ENCODE results near the gene EYS. TPM values are rescaled to one million over a fixed set of nuclear protein-coding genes. Genes with fewer than 3 reads are reported as not detected.
"Not testable (repeated sequence)": the region's sequence is repeated elsewhere in the genome, so short reads cannot be mapped to it uniquely, and the experiment has no call there.

The EYS gene
- total RNA-seq, 2 experiments from 2014 or later: not detected

- no peaks in the 10 kb centered on the region for H3K4me1 Mint-ChIP-seq (ENCODE audit: low read depth)
- intact Hi-C loops (cut with DNase I, micrococcal nuclease): no loop called here
- no peak for ATAC-seq (ENCODE audit: poor library complexity)
- H3K27ac ChIP-seq (ENCODE audit: low read depth in 1 of 2, low read length in 2 of 2): no peak overlapping the region
- no peak overlapping the region for H3K4me3 Mint-ChIP-seq
- TF ChIP-seq CTCF (IDR thresholded peaks at IDR 0.05): no peak
- no peak overlapping the region for H3K27ac Mint-ChIP-seq
- H3K36me3 Mint-ChIP-seq (ENCODE audit: low read depth): no peaks in the 10 kb centered on the region
- no peaks in the 10 kb centered on the region for H3K36me3 ChIP-seq (ENCODE audit: insufficient read depth, low read length)
- no peak for DNase-seq
- CTCF ChIA-PET: no interaction called here
- H3K9me3 Mint-ChIP-seq: no peaks in the 10 kb centered on the region
- no peaks in the 10 kb centered on the region for H3K9me3 ChIP-seq (ENCODE audit: control insufficient read depth in 1 of 2, insufficient read depth in 1 of 2, low read length in 2 of 2)
- H3K27me3 ChIP-seq (ENCODE audit: control insufficient read depth in 1 of 2, insufficient read depth in 2 of 2, low read length in 2 of 2): no peaks in the 10 kb centered on the region
- H3K4me3 ChIP-seq (ENCODE audit: low read length): no peak overlapping the region
- no peaks in the 10 kb centered on the region for H3K4me1 ChIP-seq (ENCODE audit: insufficient read depth, low read length)
- POLR2A ChIA-PET: no interaction called here
- no peaks in the 10 kb centered on the region for H3K27me3 Mint-ChIP-seq
Observed at GRCh38 chr6:63935732-63936131, 1771.3 kb downstream of the EYS start.

- H3K9me3 ChIP-seq (ENCODE audit: control insufficient read depth in 1 of 2, insufficient read depth in 1 of 2, low read length in 2 of 2); H3K27me3 ChIP-seq (ENCODE audit: control insufficient read depth in 1 of 2, insufficient read depth in 2 of 2, low read length in 2 of 2); ATAC-seq (ENCODE audit: poor library complexity); H3K4me1 ChIP-seq (ENCODE audit: insufficient read depth, low read length); H3K27ac Mint-ChIP-seq; intact Hi-C loops (cut with DNase I, micrococcal nuclease); POLR2A ChIA-PET; H3K27me3 Mint-ChIP-seq; H3K4me3 ChIP-seq (ENCODE audit: low read length); H3K36me3 ChIP-seq (ENCODE audit: insufficient read depth, low read length); H3K4me3 Mint-ChIP-seq; DNase-seq; H3K9me3 Mint-ChIP-seq; H3K27ac ChIP-seq (ENCODE audit: low read depth in 1 of 2, low read length in 2 of 2); H3K4me1 Mint-ChIP-seq (ENCODE audit: low read depth); H3K36me3 Mint-ChIP-seq (ENCODE audit: low read depth); CTCF ChIA-PET: not testable (repeated sequence)
Observed at GRCh38 chr6:63933948-63934347, 1773.1 kb downstream of the EYS start.

- intact Hi-C loops (cut with DNase I, micrococcal nuclease): no loop called here
- no peak for ATAC-seq (ENCODE audit: poor library complexity)
- CTCF ChIA-PET: no interaction called here
Observed at GRCh38 chr6:63930848-63931247, 1776.2 kb downstream of the EYS start.

More at GRCh38 chr6:63930848-63931247, 1776.2 kb downstream of the EYS start:
- Mint-ChIP-seq H3K4me3 (no peak overlapping the region), H3K4me1 (ENCODE audit: low read depth) (no peaks in the 10 kb centered on the region), H3K27me3 (peaks cover 4% of the 10 kb centered on the region), H3K9me3 (no peaks in the 10 kb centered on the region), H3K27ac (no peak overlapping the region), H3K36me3 (ENCODE audit: low read depth) (no peaks in the 10 kb centered on the region)
- Histone ChIP-seq H3K27me3 (ENCODE audit: control insufficient read depth in 1 of 2, insufficient read depth in 2 of 2, low read length in 2 of 2) (no peaks in the 10 kb centered on the region), H3K9me3 (ENCODE audit: control insufficient read depth in 1 of 2, insufficient read depth in 1 of 2, low read length in 2 of 2) (no peaks in the 10 kb centered on the region), H3K4me1 (ENCODE audit: insufficient read depth, low read length) (no peaks in the 10 kb centered on the region), H3K4me3 (ENCODE audit: low read length) (no peak overlapping the region), H3K36me3 (ENCODE audit: insufficient read depth, low read length) (no peaks in the 10 kb centered on the region), H3K27ac (ENCODE audit: low read depth in 1 of 2, low read length in 2 of 2) (no peak overlapping the region)
- POLR2A ChIA-PET: no interaction called here
- no peak for TF ChIP-seq CTCF (IDR thresholded peaks at IDR 0.05)
- no peak for DNase-seq
